GM12872 (cell line): Measurements from ENCODE around the gene NPTXR.

Experiments
- TF ChIP-seq, protein P1 (sequence below): IDR thresholded peaks from 3 replicates; pipeline ENCODE4 v1.5.1; 2011; ENCODE audit warnings: low read depth, mild to moderate bottlenecking, low read length, moderate library complexity; ENCODE audit not compliant: insufficient read depth

The NPTXR gene

GRCh38 chr22:38826801-38827200 lies 17.0 kb downstream of the NPTXR start:
- TF ChIP-seq, protein P1, sequence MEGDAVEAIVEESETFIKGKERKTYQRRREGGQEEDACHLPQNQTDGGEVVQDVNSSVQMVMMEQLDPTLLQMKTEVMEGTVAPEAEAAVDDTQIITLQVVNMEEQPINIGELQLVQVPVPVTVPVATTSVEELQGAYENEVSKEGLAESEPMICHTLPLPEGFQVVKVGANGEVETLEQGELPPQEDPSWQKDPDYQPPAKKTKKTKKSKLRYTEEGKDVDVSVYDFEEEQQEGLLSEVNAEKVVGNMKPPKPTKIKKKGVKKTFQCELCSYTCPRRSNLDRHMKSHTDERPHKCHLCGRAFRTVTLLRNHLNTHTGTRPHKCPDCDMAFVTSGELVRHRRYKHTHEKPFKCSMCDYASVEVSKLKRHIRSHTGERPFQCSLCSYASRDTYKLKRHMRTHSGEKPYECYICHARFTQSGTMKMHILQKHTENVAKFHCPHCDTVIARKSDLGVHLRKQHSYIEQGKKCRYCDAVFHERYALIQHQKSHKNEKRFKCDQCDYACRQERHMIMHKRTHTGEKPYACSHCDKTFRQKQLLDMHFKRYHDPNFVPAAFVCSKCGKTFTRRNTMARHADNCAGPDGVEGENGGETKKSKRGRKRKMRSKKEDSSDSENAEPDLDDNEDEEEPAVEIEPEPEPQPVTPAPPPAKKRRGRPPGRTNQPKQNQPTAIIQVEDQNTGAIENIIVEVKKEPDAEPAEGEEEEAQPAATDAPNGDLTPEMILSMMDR, result no peak

DNA sequence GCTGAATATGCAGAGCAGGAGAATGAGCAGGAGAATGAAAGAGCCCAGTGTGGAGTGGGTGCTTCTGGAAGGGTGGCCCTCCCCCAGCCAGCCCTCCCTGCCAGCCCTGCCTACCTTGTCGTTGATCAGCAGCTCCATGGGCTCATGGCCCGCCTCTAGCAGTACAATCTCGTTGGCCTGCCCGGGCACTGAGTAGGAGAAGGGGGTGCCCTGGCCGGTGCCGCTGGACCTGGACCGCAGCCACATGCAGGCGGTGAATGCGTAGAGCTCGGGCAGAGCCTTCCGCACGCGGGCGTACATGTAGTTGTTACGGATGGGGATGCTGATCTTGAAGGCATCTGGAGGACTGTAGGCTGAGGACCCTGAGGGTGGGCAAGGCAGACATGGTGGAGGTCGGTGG lies 17.4 kb downstream of the NPTXR start:
- TF ChIP-seq, protein P1, result no peak

DNA sequence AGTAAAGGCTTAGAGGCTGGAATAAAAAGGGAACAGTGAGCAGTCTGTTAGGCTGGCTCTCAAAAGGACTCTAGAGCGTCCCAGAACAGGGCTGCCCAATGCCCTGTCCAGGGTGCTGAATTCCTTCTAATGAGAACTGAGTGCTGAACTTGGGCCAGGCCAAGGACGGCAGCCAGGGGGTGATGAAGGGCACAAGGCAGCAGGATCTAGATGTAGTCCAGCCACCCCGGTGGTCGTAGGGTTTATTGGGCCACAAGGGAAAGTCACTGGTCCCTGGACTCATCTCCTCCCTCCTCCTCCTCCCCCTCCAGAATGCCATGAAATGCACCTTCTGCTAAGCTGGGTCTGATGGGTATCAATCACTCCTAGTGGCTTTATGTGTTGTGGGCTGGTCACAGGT lies 19.2 kb downstream of the NPTXR start:
- TF ChIP-seq, protein P1, result 0 out of 3 replicates have a peak, but pooled peaks have one; percentile 12

GRCh38 chr22:38823637-38824036 lies 20.2 kb downstream of the NPTXR start:
- TF ChIP-seq, protein P1, result no peak

DNA sequence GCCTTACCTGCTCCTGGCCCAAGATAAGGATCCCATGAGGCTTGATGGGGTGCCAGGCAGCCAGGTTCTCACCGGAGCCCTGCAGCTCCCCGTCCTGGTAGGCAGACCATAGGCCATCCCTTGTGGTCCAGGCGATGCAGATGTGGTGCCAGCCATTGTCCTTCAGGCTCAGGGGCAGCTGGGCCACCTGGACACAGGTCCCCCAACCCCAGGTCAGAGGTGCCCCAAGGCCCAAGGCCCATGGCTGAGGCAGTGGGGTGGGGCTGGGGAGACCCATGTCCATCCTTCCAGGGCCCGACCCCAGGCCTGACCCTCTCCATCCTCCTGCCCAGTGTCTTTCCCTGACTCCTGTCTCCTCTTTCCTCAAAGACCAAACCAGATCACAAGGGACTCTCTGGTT lies 20.8 kb downstream of the NPTXR start:
- TF ChIP-seq, protein P1, result no peak

- TF ChIP-seq, protein P1, result no peak
Observed at GRCh38 chr22:38820020-38820419, 23.8 kb downstream of the NPTXR start.

GRCh38 chr22:38819387-38819940 lies 24.4 kb downstream of the NPTXR start:
- TF ChIP-seq, protein P1, result no peak
